Muscle of leg (tissue), 11 donors: ENCODE data around the gene FKBP5. TPM values are rescaled to one million over a fixed set of nuclear protein-coding genes. Genes with fewer than 3 reads are reported as not detected.
A peak's percentile ranks its signal among the peaks of the same experiment; 100 is the strongest.
"Not testable (repeated sequence)": the region's sequence is repeated elsewhere in the genome, so short reads cannot be mapped to it uniquely, and the experiment has no call there.

Experiments
- DNase-seq: peaks from one replicate; pipeline ENCODE4 v3.0.0; 2013
- H3K27ac ChIP-seq: one replicate; pipeline ENCODE4 v1.5.1; 2013; ENCODE audit warnings: mild to moderate bottlenecking, low read length, control low read depth
- H3K27me3 ChIP-seq: one replicate; pipeline ENCODE4 v1.6.1; 2013; ENCODE audit warnings: low read length; ENCODE audit not compliant: control insufficient read depth, insufficient read depth
- H3K36me3 ChIP-seq: one replicate; pipeline ENCODE4 v1.6.1; 2013; ENCODE audit warnings: low read length; ENCODE audit not compliant: control insufficient read depth, insufficient read depth
- H3K4me1 ChIP-seq: one replicate; pipeline ENCODE4 v1.6.1; 2013; ENCODE audit warnings: low read length; ENCODE audit not compliant: control insufficient read depth, insufficient read depth
- H3K4me3 ChIP-seq: one replicate; pipeline ENCODE4 v1.5.1; 2013; ENCODE audit warnings: low read length, control low read depth
- H3K9me3 ChIP-seq: replicated peaks from 2 replicates; pipeline ENCODE4 v1.6.1; 2013; ENCODE audit warnings: low read depth, low read length; ENCODE audit not compliant: control insufficient read depth
- WGBS: methylation state at CpG from one replicate; pipeline ENCODE4 v1.1.5; 2013; ENCODE audit warnings: missing lambda C conversion rate; ENCODE audit not compliant: insufficient coverage; 5-methylcytosine and 5-hydroxymethylcytosine counted together
- polyA plus RNA-seq, 8 donors: library from polyadenylated mRNA; unstranded; fragments of 120-200 nt; gene quantifications; one replicate each; pipeline versions ENCODE4 v1.2.1 to v1.2.3, GENCODE V29; 2013; ENCODE audit warnings: inconsistent platforms in 1 of 8, low replicate concordance in 1 of 8; ENCODE audit not compliant: insufficient read length in 8 of 8, insufficient read depth in 1 of 8
- total RNA-seq: library from RNA; stranded (reverse); fragments of 120-200 nt; gene quantifications from one replicate; pipeline ENCODE4 v1.2.4, GENCODE V29; 2013

The FKBP5 gene
- total and polyA plus RNA-seq, 9 donors, result 6.0 to 27.9 (median 18.6) TPM

DNA sequence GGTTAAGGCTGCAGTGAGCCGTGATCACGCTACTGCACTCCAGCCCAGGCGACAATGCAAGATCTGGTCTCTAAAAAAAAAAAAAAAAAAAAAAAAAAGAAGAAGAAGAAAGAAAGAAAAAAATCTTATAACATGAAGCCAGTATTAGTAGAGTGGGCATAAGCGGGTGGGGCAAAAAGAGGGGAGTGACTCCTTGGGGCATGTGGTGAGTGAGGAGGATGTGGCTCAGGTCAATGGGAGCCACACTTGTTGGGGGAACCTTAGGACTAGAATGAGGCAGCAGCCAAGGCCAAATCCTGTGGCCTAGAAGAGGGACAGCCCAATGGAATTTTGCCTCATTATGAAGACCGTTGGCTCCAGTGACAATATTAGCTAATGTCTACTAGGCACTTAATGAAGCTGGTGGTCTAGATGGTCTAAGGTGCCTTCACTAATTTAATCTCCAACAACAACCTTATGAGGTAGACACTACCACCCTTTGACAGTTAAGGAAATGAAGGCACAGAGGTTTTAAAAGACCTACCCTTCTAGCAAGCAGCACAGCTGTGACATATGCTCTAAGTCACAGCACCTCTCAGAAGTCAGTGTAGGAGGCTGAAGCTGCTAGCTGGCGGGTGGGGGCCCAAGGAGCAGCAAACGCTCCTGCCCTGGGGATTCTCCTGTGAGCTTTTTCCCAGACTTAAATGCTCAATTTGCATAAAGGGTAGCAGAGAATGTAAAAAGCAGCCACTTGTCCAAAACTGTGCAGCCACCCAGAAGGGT lies 24.5 kb upstream of the FKBP5 start:
- no peaks in the 10 kb centered on the region for H3K27me3 ChIP-seq
- DNase-seq, result no peak
- H3K4me1 ChIP-seq, result peaks cover 9% of the 10 kb centered on the region
- H3K27ac ChIP-seq, result no peak overlapping the region
- no peaks in the 10 kb centered on the region for H3K9me3 ChIP-seq
- no peaks in the 10 kb centered on the region for H3K36me3 ChIP-seq
- H3K4me3 ChIP-seq, result no peak overlapping the region
- WGBS, result 92% methylated on average over 1 of the region's 7 CpGs

- 100% methylated on average over 2 of the region's 7 CpGs for WGBS
Measured at GRCh38 chr6:35711731-35712130, 23.0 kb upstream of the FKBP5 start.

GRCh38 chr6:35710241-35710847 lies 21.6 kb upstream of the FKBP5 start:
- Histone ChIP-seq H3K4me3 (no peak overlapping the region), H3K4me1 (no peaks in the 10 kb centered on the region), H3K27ac (peak overlapping the region; percentile 35), H3K36me3 (no peaks in the 10 kb centered on the region), H3K27me3 (no peaks in the 10 kb centered on the region), H3K9me3 (no peaks in the 10 kb centered on the region)
- no CpG with 5 or more reads among the region's 4 CpGs for WGBS
- DNase-seq, result no peak

More at GRCh38 chr6:35711731-35712130, 23.0 kb upstream of the FKBP5 start:
- no peaks in the 10 kb centered on the region for H3K27me3 ChIP-seq
- no peak overlapping the region for H3K4me3 ChIP-seq
- DNase-seq, result no peak
- H3K9me3 ChIP-seq, result no peaks in the 10 kb centered on the region
- H3K4me1 ChIP-seq, result no peaks in the 10 kb centered on the region
- H3K27ac ChIP-seq, result no peak overlapping the region
- H3K36me3 ChIP-seq, result no peaks in the 10 kb centered on the region

DNA sequence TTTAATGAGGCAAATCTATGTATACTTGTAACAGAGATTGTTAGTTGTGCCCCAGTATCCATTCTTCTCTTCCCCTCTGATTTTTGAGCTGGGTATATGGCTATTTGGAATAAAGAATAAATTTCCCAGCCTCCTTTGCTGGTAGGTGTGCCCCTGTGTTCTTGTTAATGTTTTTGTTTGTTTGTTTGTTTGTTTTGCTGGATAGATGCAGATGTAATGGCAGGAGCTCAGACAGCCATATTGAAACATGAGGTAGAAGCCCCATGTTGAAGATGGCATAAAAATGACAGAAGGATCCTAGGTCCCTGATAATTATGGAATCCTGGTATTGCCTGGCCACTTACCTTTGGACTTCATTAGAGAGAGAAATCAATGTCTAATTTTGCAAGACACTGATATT lies 19.9 kb upstream of the FKBP5 start:
- Histone ChIP-seq H3K9me3 (peaks cover under 1% of the 10 kb centered on the region), H3K4me1 (no peaks in the 10 kb centered on the region), H3K27me3 (no peaks in the 10 kb centered on the region), H3K4me3 (no peak overlapping the region), H3K36me3 (no peaks in the 10 kb centered on the region), H3K27ac (no peak overlapping the region)
- no peak for DNase-seq

DNA sequence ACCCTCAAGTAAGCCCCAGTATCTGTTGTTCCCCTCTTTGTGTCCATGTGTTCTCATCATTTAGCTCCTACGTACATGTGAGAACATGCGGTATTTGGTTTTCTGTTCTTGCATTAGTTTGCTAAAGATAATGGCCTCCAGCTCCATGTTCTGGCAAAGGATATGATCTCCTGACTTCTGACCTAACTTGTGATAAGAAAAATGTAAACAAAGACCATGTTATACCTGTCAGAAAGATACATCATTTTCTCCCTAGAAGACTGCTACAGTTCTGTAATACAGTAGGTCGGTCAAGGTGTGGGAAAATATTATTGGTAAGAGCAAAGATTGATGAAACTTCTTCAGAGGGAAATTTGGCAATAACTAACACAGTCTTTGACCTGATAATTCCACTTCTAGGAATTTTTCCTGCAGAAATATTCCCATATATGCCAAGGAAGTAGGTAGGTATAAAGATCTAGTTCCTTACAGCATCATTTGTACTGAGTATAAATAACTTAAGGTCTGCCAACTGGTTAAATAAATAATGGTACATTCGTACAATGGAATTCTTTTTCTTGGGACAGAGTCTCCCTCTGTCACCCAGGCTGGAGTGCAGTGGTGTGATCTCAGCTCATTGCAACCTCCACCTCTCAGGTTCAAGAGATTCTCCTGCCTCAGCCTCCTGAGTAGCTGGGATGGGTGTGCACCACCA lies 19.1 kb upstream of the FKBP5 start:
- H3K36me3 ChIP-seq, result no peaks in the 10 kb centered on the region
- no CpG with 5 or more reads among the region's 4 CpGs for WGBS
- H3K9me3 ChIP-seq, result peaks cover 3% of the 10 kb centered on the region
- DNase-seq, result no peak
- no peak overlapping the region for H3K27ac ChIP-seq
- no peaks in the 10 kb centered on the region for H3K4me1 ChIP-seq
- no peaks in the 10 kb centered on the region for H3K27me3 ChIP-seq
- H3K4me3 ChIP-seq, result no peak overlapping the region

GRCh38 chr6:35706468-35706867 lies 17.8 kb upstream of the FKBP5 start:
- no peak for DNase-seq
- Histone ChIP-seq H3K4me3 (no peak overlapping the region), H3K9me3 (peaks cover 3% of the 10 kb centered on the region), H3K27ac (no peak overlapping the region), H3K36me3 (no peaks in the 10 kb centered on the region), H3K4me1 (no peaks in the 10 kb centered on the region), H3K27me3 (no peaks in the 10 kb centered on the region)
- no CpG with 5 or more reads among the region's 3 CpGs for WGBS

DNA sequence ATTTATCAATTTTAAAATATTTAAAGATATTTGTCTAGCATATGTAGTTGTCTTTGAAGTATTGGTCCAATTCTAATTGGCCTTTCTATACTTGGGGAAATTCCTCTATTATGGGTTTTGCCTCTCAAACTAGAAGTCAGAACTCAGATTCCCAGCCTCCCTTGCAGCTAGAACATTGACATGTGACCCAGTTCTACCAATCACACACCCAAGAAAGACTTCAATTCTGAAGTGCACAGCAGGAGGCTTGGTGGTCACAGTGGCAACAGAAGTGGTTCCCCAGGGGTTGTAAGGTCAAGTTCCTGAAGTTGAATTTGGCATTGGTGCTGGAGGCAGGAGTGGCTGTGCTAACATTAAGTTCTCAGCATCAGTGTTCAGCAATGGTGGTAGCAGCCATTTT lies 14.8 kb upstream of the FKBP5 start:
- Histone ChIP-seq H3K4me3 (no peak overlapping the region), H3K36me3 (no peaks in the 10 kb centered on the region), H3K4me1 (no peaks in the 10 kb centered on the region), H3K27ac (no peak overlapping the region), H3K27me3 (no peaks in the 10 kb centered on the region), H3K9me3 (peaks cover 3% of the 10 kb centered on the region)
- DNase-seq, result no peak

DNA sequence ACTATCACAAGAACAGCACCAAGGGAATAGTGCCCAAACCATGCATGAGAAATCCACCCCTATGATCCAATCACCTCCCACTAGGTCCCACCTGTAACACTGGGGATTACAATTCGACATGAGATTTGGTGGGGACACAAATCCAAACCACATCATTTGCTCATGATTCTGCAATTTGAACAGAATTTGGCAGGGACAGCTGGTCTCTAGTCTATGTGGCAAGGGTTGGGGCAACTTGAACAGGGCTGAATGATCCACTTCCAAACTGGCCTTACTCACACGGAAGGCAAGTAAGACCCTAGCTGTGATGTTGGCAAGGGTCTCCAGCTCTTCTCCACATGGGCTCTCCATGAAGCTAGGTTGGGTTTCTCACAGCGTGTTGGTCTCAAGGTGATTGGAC lies 10.1 kb upstream of the FKBP5 start:
- no peaks in the 10 kb centered on the region for H3K4me1 ChIP-seq
- no peak overlapping the region for H3K27ac ChIP-seq
- 60% methylated on average over 1 of the region's 3 CpGs for WGBS

DNA sequence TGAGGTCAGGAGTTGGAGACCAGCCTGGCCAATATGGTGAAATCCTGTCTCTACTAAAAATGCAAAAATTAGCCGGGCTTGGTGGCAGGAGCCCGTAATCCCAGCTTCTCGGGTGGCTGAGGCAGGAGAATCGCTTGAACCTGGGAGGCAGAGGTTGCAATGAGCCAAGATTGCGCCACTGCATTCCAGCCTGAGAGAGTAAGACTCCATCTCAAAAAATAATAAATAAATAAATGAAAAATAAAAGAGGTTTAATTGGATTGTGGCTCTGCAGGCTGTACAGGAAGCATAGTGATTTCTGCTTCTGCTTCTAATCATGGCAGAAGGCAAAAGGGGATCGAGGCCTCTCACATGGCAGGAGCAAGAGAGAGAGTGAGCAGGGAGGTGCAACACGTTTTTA lies 9.7 kb upstream of the FKBP5 start:
- H3K4me3 ChIP-seq, H3K27ac ChIP-seq, H3K9me3 ChIP-seq, H3K27me3 ChIP-seq, H3K36me3 ChIP-seq, H3K4me1 ChIP-seq, DNase-seq: not testable (repeated sequence)
- WGBS, result 56% methylated on average over 4 of the region's 7 CpGs

More for the DNA sequence above, 10.1 kb upstream of the FKBP5 start:
- peaks cover 3% of the 10 kb centered on the region for H3K9me3 ChIP-seq
- H3K4me3 ChIP-seq, result no peak overlapping the region
- H3K27me3 ChIP-seq, result no peaks in the 10 kb centered on the region
- no peaks in the 10 kb centered on the region for H3K36me3 ChIP-seq
- no peak for DNase-seq

DNA sequence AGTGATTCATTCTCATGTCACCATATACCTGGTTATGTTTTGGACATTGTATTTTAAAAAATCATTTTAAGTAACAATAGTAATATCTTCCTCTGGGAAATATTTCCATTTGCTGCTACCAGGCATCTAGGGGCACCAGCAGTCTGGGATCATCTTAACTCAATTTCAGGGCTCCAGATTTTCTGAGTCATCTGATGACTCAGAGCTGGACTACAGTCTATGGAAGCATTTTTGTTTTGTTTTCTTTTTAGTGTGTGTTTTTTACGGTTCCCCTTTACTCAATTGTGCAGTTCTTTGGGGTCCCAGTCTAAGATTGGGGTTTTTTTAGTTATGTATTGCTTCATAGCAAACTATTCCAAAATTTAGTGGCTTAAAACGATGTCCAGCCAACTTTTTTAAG lies 5.7 kb upstream of the FKBP5 start:
- no peaks in the 10 kb centered on the region for H3K9me3 ChIP-seq
- no peaks in the 10 kb centered on the region for H3K36me3 ChIP-seq
- H3K4me3 ChIP-seq, result no peak overlapping the region
- H3K4me1 ChIP-seq, result no peaks in the 10 kb centered on the region
- H3K27me3 ChIP-seq, result no peaks in the 10 kb centered on the region
- no CpG with 5 or more reads among the region's 2 CpGs for WGBS
- no peak for DNase-seq
- no peak overlapping the region for H3K27ac ChIP-seq
